ENCODE data around the gene ARMH1.
"Not testable (repeated sequence)": the region's sequence is repeated elsewhere in the genome, so short reads cannot be mapped to it uniquely, and the experiment has no call there.

The ARMH1 gene

GRCh38 chr1:44645476-44646244, 28.9 kb upstream of the ARMH1 start:
- no peak for DNase-seq

DNA sequence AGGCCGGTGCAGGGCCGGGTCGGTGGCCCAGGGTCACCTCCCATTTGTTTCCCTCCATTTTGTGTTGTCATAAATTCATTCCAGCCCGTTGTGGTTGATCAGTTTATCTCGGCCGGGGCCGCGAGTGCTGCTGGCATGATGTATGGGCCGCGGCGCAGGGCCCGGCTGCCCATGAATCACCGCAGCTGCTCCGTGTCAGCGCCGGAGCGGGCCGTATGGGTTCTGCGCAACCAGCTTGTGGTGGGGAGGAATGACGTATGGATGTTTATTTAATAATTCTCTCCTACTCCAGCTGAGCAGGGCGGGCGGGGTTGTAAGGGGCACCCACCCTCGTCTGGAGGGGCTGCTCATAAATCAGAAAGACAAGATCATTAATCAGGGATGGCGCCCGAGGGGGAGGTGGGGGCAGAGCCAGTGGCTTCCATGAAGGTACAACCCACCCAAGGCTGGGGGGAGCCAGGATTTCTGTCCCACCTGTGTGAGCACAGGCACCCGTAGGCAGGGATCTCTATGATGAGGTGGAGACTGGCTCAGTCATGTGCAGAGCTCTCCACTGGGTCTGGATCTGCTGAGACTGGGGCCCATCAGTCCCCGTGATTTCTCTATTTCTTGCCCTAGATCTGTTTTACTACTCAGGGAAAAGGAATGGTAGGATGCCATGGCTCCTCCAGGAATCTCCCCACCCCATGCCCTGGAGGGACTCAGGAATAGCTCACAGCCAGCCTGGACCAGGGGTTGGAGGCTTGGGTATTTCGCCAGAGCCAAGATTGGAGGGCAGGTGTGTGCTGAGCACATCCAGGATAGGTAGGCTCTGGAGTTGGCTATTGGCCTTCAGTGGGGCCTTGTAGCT, 28.0 kb upstream of the ARMH1 start:
- no peak for DNase-seq

GRCh38 chr1:44647896-44648295, 26.6 kb upstream of the ARMH1 start:
- no peak for DNase-seq

- DNase-seq, result no peak
Observed at GRCh38 chr1:44648529-44649250, 25.8 kb upstream of the ARMH1 start.

DNA sequence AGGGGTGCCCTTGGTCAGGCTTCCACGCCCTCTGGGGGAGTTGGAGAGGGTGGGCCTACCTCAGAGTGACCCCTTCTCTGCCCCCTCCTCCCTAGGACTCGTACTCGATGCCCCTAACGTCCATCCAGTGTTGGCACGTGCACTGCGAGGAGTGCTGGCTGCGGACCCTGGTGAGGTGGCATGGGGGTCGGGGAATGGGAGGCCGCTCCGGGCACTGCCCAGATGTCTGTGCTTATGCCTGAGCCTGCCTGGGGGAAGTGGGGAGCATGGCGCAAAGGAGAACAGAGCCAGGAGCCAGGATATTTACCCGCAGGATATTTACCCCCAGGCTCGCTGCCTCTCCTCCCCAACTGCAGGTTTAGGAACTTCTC, 24.7 kb upstream of the ARMH1 start:
- DNase-seq, result no peak

DNA sequence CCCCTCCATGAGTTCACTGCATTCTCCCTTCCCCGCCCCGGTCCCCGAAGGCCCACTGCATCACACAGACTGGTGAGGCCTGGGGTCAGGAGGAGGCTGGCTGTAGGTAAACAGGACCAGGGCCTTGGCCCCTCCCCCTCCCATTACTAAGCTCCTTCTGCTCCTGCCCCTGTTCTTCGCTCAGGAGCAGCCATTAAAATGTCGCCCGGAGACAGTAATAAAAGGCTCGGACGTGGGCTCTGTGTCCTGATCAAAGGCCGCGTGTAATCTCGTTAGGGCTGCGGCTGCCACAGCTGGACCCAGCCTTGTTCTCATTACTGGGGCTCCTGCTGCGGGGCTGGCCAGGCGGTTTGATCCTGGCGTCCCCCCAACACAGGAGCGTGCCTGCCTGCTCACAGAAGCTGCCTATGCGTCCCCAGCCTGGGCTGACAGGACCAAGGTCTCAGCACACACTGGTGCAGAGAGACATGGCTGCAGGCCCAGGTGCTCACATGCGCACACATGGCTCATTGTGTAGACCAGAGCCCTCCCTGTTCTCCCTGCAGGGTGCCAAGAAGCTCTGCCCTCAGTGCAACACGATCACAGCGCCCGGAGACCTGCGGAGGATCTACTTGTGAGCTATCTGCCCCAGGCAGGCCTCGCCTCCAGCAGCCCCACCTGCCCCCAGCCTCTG, 24.2 kb upstream of the ARMH1 start:
- DNase-seq, result no peak

- no peak for DNase-seq
Observed at GRCh38 chr1:44651069-44651468, 23.4 kb upstream of the ARMH1 start.

GRCh38 chr1:44652445-44653106, 21.9 kb upstream of the ARMH1 start:
- peak; percentile 88 for DNase-seq

GRCh38 chr1:44653107-44653964, 21.2 kb upstream of the ARMH1 start:
- DNase-seq, result no peak

DNA sequence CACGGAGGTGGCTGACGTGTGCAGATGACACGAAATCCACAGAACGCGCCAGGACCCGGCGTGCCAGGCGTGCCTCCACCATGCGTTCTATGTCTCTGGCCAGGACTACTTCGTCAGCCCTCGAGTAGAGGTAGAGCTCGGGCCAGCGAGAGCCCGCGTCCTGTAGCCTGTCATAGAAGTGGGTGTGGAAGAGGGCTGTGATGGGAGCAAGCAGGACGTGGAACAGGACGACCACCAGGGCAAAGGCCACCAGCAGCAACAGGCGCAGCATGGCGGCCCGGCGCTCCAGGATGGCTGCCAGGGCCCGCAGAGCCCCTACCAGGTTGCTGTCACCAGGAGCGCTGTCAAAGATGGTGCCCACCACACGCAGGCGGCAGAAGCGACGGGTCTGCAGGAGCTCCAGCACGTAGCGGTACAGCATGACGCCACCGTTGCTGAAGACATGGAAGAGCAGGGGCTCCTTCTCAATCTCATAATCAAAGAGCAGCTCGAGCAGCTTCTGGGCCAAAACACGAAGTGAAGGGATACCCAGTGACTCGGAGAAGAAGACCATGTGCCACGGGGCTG, 19.8 kb upstream of the ARMH1 start:
- DNase-seq, result no peak

GRCh38 chr1:44655609-44656008, 18.9 kb upstream of the ARMH1 start:
- DNase-seq, result peak; percentile 40

GRCh38 chr1:44659566-44659965, 14.9 kb upstream of the ARMH1 start:
- no peak for DNase-seq

DNA sequence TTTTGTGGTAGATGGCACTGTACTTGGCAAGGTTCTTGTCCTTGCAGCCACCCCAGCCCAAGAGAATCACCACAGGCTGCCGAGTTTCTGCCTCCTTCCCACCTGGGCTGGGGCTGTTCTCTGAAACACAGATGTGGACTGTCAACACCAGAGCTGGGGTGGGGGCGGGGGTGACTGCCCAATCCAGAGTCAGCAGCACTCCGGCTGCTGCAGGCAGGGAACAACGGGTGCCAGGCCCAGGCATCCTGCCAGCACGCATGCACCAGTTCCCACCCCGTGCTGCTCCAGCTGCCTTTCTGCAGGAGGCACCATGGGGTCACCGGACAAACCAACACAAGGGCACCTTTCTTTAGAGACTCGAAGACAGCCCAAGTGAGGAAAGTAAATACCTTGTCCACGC, 14.3 kb upstream of the ARMH1 start:
- DNase-seq, result no peak

GRCh38 chr1:44661781-44662682, 12.5 kb upstream of the ARMH1 start:
- DNase-seq, result no peak

GRCh38 chr1:44662683-44663030, 11.9 kb upstream of the ARMH1 start:
- no peak for DNase-seq

- no peak for DNase-seq
Observed at GRCh38 chr1:44663417-44663816, 11.1 kb upstream of the ARMH1 start.

DNA sequence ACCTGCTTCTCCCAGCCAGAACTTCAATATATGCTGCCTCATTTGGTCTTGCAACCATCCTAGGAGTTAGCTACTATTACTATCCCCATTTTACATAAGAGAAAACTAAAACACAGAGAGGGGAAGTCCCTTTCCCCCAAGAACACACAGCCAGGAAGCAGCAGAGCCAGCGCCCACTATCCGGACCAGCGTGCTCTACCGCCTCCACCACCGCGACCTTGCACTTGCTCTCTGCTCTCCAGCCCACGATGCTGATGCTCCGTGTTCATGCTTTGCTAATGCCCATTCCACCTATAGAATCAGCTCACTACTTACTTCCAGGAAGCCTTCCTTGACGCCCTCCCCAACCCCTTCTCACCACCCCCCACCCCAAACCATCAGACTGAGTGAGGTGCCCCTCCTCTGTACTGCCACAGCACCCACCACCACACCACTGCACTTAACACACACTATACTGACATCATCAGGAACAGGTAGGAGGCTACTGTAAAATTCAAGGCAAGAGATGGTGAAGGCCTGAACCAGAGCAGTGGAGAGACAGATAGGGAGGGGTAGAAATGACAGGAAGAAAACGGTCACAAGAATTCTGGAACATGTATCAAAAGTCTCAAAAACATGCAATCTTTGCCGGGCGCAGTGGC, 9.7 kb upstream of the ARMH1 start:
- DNase-seq, result peak; percentile 58

GRCh38 chr1:44666719-44667118, 7.8 kb upstream of the ARMH1 start:
- DNase-seq, result not testable (repeated sequence)
